Neural cell (in vitro differentiated cells): Measurements from ENCODE around the gene SHISAL1.

Source experiments
- EP300 ChIP-seq: fragments of 450-650 bp; conservative IDR thresholded peaks from 2 replicates; pipeline ENCODE4 v1.6.1; 2014; ENCODE audit warnings: antibody characterized with exemption, mild to moderate bottlenecking, moderate library complexity; ENCODE audit not compliant: poor library complexity, severe bottlenecking
- POLR2AphosphoS5 ChIP-seq: IDR thresholded peaks from 2 replicates; pipeline ENCODE4 v1.6.1; 2012
- RAD21 ChIP-seq: fragments of 450-650 bp; conservative IDR thresholded peaks from 2 replicates; pipeline ENCODE4 v1.6.1; 2014; ENCODE audit warnings: antibody characterized with exemption, mild to moderate bottlenecking, moderate library complexity
- SMC3 ChIP-seq: fragments of 450-650 bp; conservative IDR thresholded peaks from 2 replicates; pipeline ENCODE4 v1.6.1; 2014; ENCODE audit warnings: antibody characterized with exemption, mild to moderate bottlenecking, moderate library complexity; ENCODE audit not compliant: poor library complexity
- TAF1 ChIP-seq: IDR thresholded peaks from 2 replicates; pipeline ENCODE4 v1.6.1; 2012; ENCODE audit warnings: low read depth
- TF ChIP-seq, protein P1 (sequence below): fragments of 450-650 bp; IDR thresholded peaks from 2 replicates; pipeline ENCODE4 v1.5.1; 2014; ENCODE audit warnings: antibody characterized with exemption, mild to moderate bottlenecking, moderate library complexity; ENCODE audit not compliant: poor library complexity, severe bottlenecking
- TF ChIP-seq, protein P2 (sequence below): IDR thresholded peaks from 2 replicates; pipeline ENCODE4 v1.6.1; 2012; ENCODE audit warnings: borderline replicate concordance

DNA sequence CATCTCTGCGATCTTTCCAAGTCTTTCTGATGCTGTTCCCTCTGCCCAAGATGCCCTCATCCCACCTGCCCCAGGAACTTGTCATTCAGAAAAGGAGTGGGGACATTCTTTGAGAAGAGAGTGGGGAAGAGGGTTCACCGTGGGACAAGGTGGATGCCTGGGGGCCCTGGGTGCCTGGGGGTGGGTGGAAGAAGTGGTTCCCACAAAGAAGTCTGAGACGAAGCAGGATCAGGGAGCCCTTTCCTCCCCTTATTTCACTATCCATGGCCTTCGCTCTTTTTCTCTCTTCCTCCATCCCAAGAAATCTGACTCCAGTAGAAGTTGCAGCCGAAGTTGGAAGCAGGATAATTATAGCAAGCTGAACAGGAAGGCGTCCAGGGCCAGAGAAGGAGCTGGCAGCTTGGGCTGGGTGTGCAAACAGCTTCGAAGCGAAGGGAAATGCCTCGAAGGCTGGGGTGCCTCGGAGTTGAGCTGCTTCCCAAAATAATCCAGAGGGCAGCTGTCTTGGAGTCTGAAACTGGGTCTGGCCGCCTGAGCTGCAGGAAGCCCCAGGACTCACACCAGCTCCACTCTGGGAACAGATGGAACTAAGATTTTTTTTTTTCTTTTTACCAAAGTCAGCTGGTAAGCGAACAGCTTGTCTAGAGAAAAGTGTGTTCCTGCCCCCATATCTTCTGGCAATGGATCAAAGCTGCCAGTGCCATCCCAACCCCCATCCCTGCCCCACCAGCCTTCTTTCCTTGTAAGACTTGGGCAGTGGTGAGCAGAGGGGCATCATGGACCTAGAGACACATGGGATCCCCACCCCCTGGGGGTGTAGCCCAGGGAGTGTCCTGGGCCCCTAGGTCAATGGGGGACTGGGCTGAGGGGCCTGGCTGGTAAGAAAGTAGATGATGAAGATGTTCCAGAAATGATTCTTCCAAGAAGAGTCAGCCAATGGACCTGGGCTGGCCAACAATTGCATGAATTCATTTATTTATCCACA lies 100.5 kb downstream of the SHISAL1 start:
- TF ChIP-seq, protein P1, sequence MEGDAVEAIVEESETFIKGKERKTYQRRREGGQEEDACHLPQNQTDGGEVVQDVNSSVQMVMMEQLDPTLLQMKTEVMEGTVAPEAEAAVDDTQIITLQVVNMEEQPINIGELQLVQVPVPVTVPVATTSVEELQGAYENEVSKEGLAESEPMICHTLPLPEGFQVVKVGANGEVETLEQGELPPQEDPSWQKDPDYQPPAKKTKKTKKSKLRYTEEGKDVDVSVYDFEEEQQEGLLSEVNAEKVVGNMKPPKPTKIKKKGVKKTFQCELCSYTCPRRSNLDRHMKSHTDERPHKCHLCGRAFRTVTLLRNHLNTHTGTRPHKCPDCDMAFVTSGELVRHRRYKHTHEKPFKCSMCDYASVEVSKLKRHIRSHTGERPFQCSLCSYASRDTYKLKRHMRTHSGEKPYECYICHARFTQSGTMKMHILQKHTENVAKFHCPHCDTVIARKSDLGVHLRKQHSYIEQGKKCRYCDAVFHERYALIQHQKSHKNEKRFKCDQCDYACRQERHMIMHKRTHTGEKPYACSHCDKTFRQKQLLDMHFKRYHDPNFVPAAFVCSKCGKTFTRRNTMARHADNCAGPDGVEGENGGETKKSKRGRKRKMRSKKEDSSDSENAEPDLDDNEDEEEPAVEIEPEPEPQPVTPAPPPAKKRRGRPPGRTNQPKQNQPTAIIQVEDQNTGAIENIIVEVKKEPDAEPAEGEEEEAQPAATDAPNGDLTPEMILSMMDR: no peak
- TF ChIP-seq TAF1 (no peak), EP300 (no peak), POLR2AphosphoS5 (no peak), SMC3 (no peak), RAD21 (no peak)
- TF ChIP-seq, protein P2, sequence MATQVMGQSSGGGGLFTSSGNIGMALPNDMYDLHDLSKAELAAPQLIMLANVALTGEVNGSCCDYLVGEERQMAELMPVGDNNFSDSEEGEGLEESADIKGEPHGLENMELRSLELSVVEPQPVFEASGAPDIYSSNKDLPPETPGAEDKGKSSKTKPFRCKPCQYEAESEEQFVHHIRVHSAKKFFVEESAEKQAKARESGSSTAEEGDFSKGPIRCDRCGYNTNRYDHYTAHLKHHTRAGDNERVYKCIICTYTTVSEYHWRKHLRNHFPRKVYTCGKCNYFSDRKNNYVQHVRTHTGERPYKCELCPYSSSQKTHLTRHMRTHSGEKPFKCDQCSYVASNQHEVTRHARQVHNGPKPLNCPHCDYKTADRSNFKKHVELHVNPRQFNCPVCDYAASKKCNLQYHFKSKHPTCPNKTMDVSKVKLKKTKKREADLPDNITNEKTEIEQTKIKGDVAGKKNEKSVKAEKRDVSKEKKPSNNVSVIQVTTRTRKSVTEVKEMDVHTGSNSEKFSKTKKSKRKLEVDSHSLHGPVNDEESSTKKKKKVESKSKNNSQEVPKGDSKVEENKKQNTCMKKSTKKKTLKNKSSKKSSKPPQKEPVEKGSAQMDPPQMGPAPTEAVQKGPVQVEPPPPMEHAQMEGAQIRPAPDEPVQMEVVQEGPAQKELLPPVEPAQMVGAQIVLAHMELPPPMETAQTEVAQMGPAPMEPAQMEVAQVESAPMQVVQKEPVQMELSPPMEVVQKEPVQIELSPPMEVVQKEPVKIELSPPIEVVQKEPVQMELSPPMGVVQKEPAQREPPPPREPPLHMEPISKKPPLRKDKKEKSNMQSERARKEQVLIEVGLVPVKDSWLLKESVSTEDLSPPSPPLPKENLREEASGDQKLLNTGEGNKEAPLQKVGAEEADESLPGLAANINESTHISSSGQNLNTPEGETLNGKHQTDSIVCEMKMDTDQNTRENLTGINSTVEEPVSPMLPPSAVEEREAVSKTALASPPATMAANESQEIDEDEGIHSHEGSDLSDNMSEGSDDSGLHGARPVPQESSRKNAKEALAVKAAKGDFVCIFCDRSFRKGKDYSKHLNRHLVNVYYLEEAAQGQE: no peak
